ENCODE measurements around the gene PLCZ1.

DNA sequence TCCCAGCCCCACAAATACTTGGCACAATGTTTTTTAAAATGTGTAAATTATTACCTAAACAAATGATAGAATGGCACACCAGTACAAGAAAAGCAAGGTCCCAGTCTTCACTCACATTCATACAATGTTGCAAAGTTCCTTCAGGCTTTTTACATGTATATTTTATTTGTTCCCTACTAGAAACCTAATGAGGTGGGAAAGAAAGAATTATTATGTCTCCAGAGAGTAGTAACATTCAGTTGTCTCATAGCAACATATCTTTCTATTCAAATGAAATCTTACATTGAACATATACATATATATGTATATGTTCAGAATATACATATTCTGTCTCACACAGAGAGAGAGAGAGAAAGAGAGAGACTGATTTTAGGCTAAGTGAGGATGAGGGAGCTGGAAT lies 85.2 kb downstream of the PLCZ1 start:
- TF ChIP-seq POLR2A (IDR thresholded peaks at IDR 0.05) (no peak), CTCF (IDR thresholded peaks at IDR 0.05) (no peak)

Measured in adrenal gland (tissue), 5 donors.